Measurements from ENCODE around the gene GMEB2.

Gene GMEB2

DNA sequence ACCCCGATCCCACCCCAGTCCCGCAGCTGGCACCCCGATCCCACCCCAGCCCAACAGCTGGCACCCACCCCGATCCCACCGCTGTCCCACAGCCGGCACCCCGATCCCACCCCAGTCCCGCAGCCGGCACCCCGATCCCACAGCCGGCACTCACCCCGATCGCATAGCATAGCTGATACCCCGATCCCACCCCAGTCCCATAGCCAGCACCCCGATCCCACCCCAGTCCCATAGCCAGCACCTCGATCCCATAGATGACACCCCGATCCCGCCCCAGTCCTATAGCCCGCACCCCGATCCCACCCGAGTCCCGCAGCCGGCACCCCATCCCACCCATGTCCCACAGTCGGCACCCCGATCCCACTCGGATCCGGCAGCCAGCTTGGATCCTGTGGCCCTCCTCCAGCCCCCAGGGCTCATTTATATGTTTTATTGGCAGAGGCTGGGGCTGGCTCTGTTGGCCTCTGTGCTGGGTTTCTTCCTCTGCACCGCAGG is 897 bp upstream of the GMEB2 start:
- no peak for TF ChIP-seq CTCF (conservative IDR thresholded peaks at IDR 0.05; ENCODE audit: low read depth, low read length)
- Histone ChIP-seq H3K27ac (peak overlapping the region; percentile 76), H3K4me2 (peak overlapping the region; percentile 74), H3K4me1 (ENCODE audit: low read depth, poor library complexity, severe bottlenecking) (peaks cover 11% of the 10 kb centered on the region), H3K4me3 (IDR thresholded peaks at IDR 0.05; ENCODE audit: insufficient read depth, low read depth, low read length) (peak overlapping the region; percentile 52), H3K36me3 (ENCODE audit: insufficient read depth) (no peaks in the 10 kb centered on the region), H4K20me1 (ENCODE audit: insufficient read depth) (no peaks in the 10 kb centered on the region), H3K79me2 (ENCODE audit: insufficient read depth, low read depth) (peaks cover 40% of the 10 kb centered on the region), H3K9ac (peak overlapping the region; percentile 94), H2AFZ (ENCODE audit: low read depth) (peak overlapping the region; percentile 41; the same call in 1 of the 2 replicates), H3K27me3 (ENCODE audit: insufficient read depth, low read depth) (no peaks in the 10 kb centered on the region)

- Histone ChIP-seq H3K79me2 (ENCODE audit: insufficient read depth, low read depth) (peaks cover 45% of the 10 kb centered on the region), H3K27ac (peak overlapping the region; percentile 76), H3K27me3 (ENCODE audit: insufficient read depth, low read depth) (no peaks in the 10 kb centered on the region), H3K4me3 (IDR thresholded peaks at IDR 0.05; ENCODE audit: insufficient read depth, low read depth, low read length) (peak overlapping the region; percentile 52), H3K36me3 (ENCODE audit: insufficient read depth) (no peaks in the 10 kb centered on the region), H3K9ac (peak overlapping the region; percentile 94), H3K4me2 (peak overlapping the region; percentile 30; the same call in 1 of the 2 replicates), H4K20me1 (ENCODE audit: insufficient read depth) (no peaks in the 10 kb centered on the region), H2AFZ (ENCODE audit: low read depth) (peak overlapping the region; percentile 81), H3K4me1 (ENCODE audit: low read depth, poor library complexity, severe bottlenecking) (peaks cover 11% of the 10 kb centered on the region)
- TF ChIP-seq CTCF (conservative IDR thresholded peaks at IDR 0.05; ENCODE audit: low read depth, low read length): no peak
These were observed 339 bp upstream of the GMEB2 start for GRCh38 chr20:63627129-63627750.

DNA sequence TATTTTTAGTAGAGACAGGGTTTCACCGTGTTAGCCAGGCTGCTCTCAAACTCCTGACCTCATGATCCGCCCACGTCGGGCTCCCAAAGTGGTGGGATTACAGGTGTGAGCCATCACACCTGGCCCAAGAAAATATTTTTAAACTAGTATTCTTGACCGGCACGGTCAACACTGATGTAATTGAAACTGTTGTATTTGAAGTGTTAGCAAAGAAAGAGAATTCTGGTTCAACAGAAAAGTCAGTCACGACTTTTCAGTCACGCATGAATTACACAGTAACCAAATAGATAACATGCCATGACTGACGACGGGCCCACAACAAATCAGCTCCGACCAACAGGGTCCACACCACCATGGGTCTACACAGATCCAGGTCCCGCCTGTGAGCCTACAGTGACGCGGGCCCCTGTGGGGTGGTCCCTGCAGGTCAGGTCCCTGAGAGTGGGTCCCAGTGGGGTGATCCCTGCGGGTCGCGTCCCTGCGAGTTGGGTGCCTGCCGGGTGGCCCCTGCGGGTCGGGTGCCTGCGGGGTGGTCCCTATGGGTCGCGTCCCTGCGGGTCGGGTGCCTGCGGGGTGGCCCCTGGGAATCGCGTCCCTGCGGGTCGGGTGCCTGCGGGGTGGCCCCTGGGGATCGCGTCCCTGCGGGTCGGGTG is 1.0 kb downstream of the GMEB2 start:
- Histone ChIP-seq H3K27ac (peak overlapping the region; percentile 65), H2AFZ (ENCODE audit: low read depth) (peak overlapping the region; percentile 66), H4K20me1 (ENCODE audit: insufficient read depth) (no peaks in the 10 kb centered on the region), H3K9ac (peak overlapping the region; percentile 94), H3K4me3 (IDR thresholded peaks at IDR 0.05; ENCODE audit: insufficient read depth, low read depth, low read length) (no peak overlapping the region), H3K36me3 (ENCODE audit: insufficient read depth) (no peaks in the 10 kb centered on the region), H3K79me2 (ENCODE audit: insufficient read depth, low read depth) (peaks cover 57% of the 10 kb centered on the region), H3K4me2 (peak overlapping the region; percentile 63), H3K27me3 (ENCODE audit: insufficient read depth, low read depth) (no peaks in the 10 kb centered on the region), H3K4me1 (ENCODE audit: low read depth, poor library complexity, severe bottlenecking) (peaks cover 11% of the 10 kb centered on the region)
- no peak for TF ChIP-seq CTCF (conservative IDR thresholded peaks at IDR 0.05; ENCODE audit: low read depth, low read length)

DNA sequence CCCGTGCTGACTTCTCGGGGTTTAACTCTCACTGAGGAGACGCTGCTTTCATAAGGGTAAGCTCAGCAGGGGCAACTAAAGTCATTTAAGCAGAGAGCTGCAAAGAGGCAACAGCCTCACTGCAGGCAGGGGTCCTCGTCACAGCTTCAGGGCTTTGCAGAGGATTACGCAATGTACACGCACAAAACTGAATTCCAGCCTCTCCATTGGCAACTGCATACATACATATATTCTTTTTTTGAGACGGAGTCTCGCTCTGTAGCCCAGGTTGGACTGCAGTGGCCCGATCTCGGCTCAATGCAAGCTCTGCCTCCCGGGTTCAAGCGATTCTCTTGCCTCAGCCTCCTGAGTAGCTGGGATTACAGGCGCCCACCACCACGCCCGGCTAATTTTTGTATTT is 2.4 kb downstream of the GMEB2 start:
- no peak overlapping the region for H3K27ac ChIP-seq
- H3K4me2 ChIP-seq: no peak overlapping the region
- no peaks in the 10 kb centered on the region for H4K20me1 ChIP-seq (ENCODE audit: insufficient read depth)
- peaks cover 11% of the 10 kb centered on the region for H3K4me1 ChIP-seq (ENCODE audit: low read depth, poor library complexity, severe bottlenecking)
- no peaks in the 10 kb centered on the region for H3K36me3 ChIP-seq (ENCODE audit: insufficient read depth)
- no peak overlapping the region for H3K9ac ChIP-seq
- TF ChIP-seq CTCF (conservative IDR thresholded peaks at IDR 0.05; ENCODE audit: low read depth, low read length): no peak
- no peak overlapping the region for H3K4me3 ChIP-seq (IDR thresholded peaks at IDR 0.05; ENCODE audit: insufficient read depth, low read depth, low read length)
- no peak overlapping the region for H2AFZ ChIP-seq (ENCODE audit: low read depth)
- H3K27me3 ChIP-seq (ENCODE audit: insufficient read depth, low read depth): no peaks in the 10 kb centered on the region
- peaks cover 70% of the 10 kb centered on the region for H3K79me2 ChIP-seq (ENCODE audit: insufficient read depth, low read depth)

All from KMS-11 (cell line).